ENCODE results near the gene LAMA5. TPM values are rescaled to one million over a fixed set of nuclear protein-coding genes. Genes with fewer than 3 reads are reported as not detected.

Gene LAMA5
- total RNA-seq, 1 experiment from 2014 or later: 321 TPM

DNA sequence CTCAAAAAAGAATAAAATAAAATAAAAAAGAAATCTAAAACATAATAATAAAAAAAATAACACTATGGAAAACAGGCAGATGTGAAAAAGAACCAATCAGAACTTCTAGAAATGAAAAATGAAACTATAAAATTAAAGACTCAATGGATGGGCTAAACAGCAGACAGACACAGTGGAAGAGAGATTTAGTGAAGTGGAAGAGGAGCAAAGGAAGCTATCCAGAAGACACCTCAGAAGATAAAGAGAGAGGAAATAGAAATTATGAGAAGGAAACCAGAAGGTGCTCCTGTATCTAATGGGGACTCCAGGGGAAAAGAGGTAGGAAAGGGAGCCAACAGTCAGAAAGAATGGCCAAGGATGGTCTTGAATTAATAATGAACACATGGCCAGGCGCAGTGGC is 18.5 kb downstream of the LAMA5 start:
- Histone ChIP-seq H3K9me3 (ENCODE audit: control insufficient read depth in 1 of 2, insufficient read depth in 1 of 2, low read depth in 1 of 2, low read length in 2 of 2) (no peaks in the 10 kb centered on the region), H3K9me2 (ENCODE audit: insufficient read depth) (no peaks in the 10 kb centered on the region), H3K27ac (ENCODE audit: low read depth, low read length) (no peak overlapping the region), H3K9ac (ENCODE audit: low read length) (no peak overlapping the region), H4K20me1 (ENCODE audit: insufficient read depth) (no peaks in the 10 kb centered on the region), H3K4me3 (replicated peaks in 1 of 2; ENCODE audit: low read depth in 1 of 2, low read length in 2 of 2) (no peak overlapping the region), H3K4me1 (ENCODE audit: control insufficient read depth in 1 of 2, insufficient read depth in 2 of 2, low read length in 2 of 2) (peaks cover 20 to 38% of the 10 kb centered on the region in 2 experiments), H3K79me2 (ENCODE audit: insufficient read depth, low read length) (peaks cover 16% of the 10 kb centered on the region; the same call in 1 of the 2 replicates), H2AFZ (ENCODE audit: low read depth, low read length, poor library complexity, severe bottlenecking) (no peak overlapping the region), H3K36me3 (ENCODE audit: control insufficient read depth in 1 of 2, insufficient read depth in 2 of 2, low read length in 2 of 2) (peaks cover 8 to 38% of the 10 kb centered on the region in 2 experiments; a peak in 2 of 4 replicates), H3K4me2 (ENCODE audit: low read length) (no peak overlapping the region), H3K27me3 (ENCODE audit: insufficient read depth, low read length) (no peaks in the 10 kb centered on the region)
- ChIA-PET CTCF (no interaction called here), POLR2A (no interaction called here), RAD21 (ENCODE audit: low non-redundant PET in 1 of 2, low total read pairs in 2 of 2, uncharacterized antibody in 2 of 2, unreplicated experiment in 2 of 2) (interaction anchor here in 1 of 2 experiments (0.7 kb wide), 1 partner anchor 12 kb away, joined by 5 read pairs; no protein-coding TSS in a partner anchor)
- ATAC-seq: no peak
- intact Hi-C loops (cut with micrococcal nuclease): no loop called here
- TF ChIP-seq ZFX (IDR thresholded peaks at IDR 0.05) (no peak), CBX3 (IDR thresholded peaks at IDR 0.05; ENCODE audit: low read depth) (no peak), POLR2AphosphoS5 (IDR thresholded peaks at IDR 0.05; ENCODE audit: low read depth, low read length) (no peak), CEBPB (IDR thresholded peaks at IDR 0.05; ENCODE audit: low read depth) (no peak), EZH2phosphoT487 (IDR thresholded peaks at IDR 0.05; ENCODE audit: borderline replicate concordance) (no peak), ZNF274 (IDR thresholded peaks at IDR 0.05; ENCODE audit: low read depth, low read length) (no peak), SIN3A (IDR thresholded peaks at IDR 0.05; ENCODE audit: low read depth) (no peak), SRF (IDR thresholded peaks at IDR 0.05; ENCODE audit: low read depth) (no peak), POLR2A (IDR thresholded peaks at IDR 0.05; ENCODE audit: borderline replicate concordance, extremely low read depth, insufficient read depth, insufficient read length) (no peak)
- TF ChIP-seq, protein P1, sequence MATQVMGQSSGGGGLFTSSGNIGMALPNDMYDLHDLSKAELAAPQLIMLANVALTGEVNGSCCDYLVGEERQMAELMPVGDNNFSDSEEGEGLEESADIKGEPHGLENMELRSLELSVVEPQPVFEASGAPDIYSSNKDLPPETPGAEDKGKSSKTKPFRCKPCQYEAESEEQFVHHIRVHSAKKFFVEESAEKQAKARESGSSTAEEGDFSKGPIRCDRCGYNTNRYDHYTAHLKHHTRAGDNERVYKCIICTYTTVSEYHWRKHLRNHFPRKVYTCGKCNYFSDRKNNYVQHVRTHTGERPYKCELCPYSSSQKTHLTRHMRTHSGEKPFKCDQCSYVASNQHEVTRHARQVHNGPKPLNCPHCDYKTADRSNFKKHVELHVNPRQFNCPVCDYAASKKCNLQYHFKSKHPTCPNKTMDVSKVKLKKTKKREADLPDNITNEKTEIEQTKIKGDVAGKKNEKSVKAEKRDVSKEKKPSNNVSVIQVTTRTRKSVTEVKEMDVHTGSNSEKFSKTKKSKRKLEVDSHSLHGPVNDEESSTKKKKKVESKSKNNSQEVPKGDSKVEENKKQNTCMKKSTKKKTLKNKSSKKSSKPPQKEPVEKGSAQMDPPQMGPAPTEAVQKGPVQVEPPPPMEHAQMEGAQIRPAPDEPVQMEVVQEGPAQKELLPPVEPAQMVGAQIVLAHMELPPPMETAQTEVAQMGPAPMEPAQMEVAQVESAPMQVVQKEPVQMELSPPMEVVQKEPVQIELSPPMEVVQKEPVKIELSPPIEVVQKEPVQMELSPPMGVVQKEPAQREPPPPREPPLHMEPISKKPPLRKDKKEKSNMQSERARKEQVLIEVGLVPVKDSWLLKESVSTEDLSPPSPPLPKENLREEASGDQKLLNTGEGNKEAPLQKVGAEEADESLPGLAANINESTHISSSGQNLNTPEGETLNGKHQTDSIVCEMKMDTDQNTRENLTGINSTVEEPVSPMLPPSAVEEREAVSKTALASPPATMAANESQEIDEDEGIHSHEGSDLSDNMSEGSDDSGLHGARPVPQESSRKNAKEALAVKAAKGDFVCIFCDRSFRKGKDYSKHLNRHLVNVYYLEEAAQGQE (IDR thresholded peaks at IDR 0.05; ENCODE audit: low read depth): no peak
- TF ChIP-seq, protein P2, sequence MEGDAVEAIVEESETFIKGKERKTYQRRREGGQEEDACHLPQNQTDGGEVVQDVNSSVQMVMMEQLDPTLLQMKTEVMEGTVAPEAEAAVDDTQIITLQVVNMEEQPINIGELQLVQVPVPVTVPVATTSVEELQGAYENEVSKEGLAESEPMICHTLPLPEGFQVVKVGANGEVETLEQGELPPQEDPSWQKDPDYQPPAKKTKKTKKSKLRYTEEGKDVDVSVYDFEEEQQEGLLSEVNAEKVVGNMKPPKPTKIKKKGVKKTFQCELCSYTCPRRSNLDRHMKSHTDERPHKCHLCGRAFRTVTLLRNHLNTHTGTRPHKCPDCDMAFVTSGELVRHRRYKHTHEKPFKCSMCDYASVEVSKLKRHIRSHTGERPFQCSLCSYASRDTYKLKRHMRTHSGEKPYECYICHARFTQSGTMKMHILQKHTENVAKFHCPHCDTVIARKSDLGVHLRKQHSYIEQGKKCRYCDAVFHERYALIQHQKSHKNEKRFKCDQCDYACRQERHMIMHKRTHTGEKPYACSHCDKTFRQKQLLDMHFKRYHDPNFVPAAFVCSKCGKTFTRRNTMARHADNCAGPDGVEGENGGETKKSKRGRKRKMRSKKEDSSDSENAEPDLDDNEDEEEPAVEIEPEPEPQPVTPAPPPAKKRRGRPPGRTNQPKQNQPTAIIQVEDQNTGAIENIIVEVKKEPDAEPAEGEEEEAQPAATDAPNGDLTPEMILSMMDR (IDR thresholded peaks at IDR 0.05 in 2 of 3, conservative IDR thresholded peaks at IDR 0.05 in 1 of 3; ENCODE audit: borderline replicate concordance in 1 of 3, insufficient read depth in 1 of 3, low read depth in 2 of 3, low read length in 2 of 3): no peak
- TF ChIP-seq, protein P3, sequence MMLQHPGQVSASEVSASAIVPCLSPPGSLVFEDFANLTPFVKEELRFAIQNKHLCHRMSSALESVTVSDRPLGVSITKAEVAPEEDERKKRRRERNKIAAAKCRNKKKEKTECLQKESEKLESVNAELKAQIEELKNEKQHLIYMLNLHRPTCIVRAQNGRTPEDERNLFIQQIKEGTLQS (IDR thresholded peaks at IDR 0.05): no peak
- BruUV-seq (replicated peaks): no TSS peak
- no peak for DNase-seq (ENCODE audit: low read depth, low spot score)
